H9 (cell line): ENCODE results near the gene GPM6B. TPM values are rescaled to one million over a fixed set of nuclear protein-coding genes. Genes with fewer than 3 reads are reported as not detected.

Experiments used
- DNase-seq: peaks from one replicate; pipeline ENCODE4 v3.0.0-alpha.2; 2017
- H2AFZ ChIP-seq: one replicate; pipeline ENCODE4 v1.6.1; 2013; ENCODE audit warnings: mild to moderate bottlenecking, low read length, control low read depth, moderate library complexity
- H2AK5ac ChIP-seq: 2 replicates; pipeline ENCODE4 v1.6.1; 2013; ENCODE audit warnings: low read length, control low read depth, mixed read lengths; ENCODE audit not compliant: insufficient read length
- H2BK120ac ChIP-seq: one replicate; pipeline ENCODE4 v1.6.1; 2013; ENCODE audit warnings: low read depth, mild to moderate bottlenecking, low read length, control low read depth, inconsistent platforms; ENCODE audit not compliant: poor library complexity, severe bottlenecking
- H2BK12ac ChIP-seq: 2 replicates; pipeline ENCODE4 v1.6.1; 2013; ENCODE audit warnings: low read length, control low read depth, mixed read lengths, low read depth; ENCODE audit not compliant: insufficient read length
- H2BK15ac ChIP-seq: 2 replicates; pipeline ENCODE4 v1.6.1; 2013; ENCODE audit warnings: low read depth, low read length, control low read depth
- H2BK20ac ChIP-seq: one replicate; pipeline ENCODE4 v1.6.1; 2013; ENCODE audit warnings: low read depth, mild to moderate bottlenecking, low read length, control low read depth, inconsistent platforms; ENCODE audit not compliant: poor library complexity, severe bottlenecking
- H2BK5ac ChIP-seq: 2 replicates; pipeline ENCODE4 v1.6.1; 2013; ENCODE audit warnings: low read length, control low read depth, mixed read lengths; ENCODE audit not compliant: insufficient read length
- H3K14ac ChIP-seq: 2 replicates; pipeline ENCODE4 v1.6.1; 2013; ENCODE audit warnings: low read length, control low read depth; ENCODE audit not compliant: insufficient read depth
- H3K18ac ChIP-seq: 2 replicates; pipeline ENCODE4 v1.6.1; 2013; ENCODE audit warnings: low read depth, mild to moderate bottlenecking, mixed read lengths, low read length, control low read depth; ENCODE audit not compliant: insufficient read length
- H3K23ac ChIP-seq: 2 replicates; pipeline ENCODE4 v1.6.1; 2013; ENCODE audit warnings: low read length, control low read depth, mixed read lengths, low read depth; ENCODE audit not compliant: insufficient read length
- H3K23me2 ChIP-seq: 2 replicates; pipeline ENCODE4 v1.6.1; 2013; ENCODE audit warnings: low read depth, mild to moderate bottlenecking, mixed read lengths, low read length, control low read depth; ENCODE audit not compliant: insufficient read length, poor library complexity, severe bottlenecking
- H3K27ac ChIP-seq: 2 replicates; pipeline ENCODE4 v1.5.1; 2013; ENCODE audit warnings: low read length, control low read depth, mixed read lengths, low read depth; ENCODE audit not compliant: insufficient read length
- H3K27me3 ChIP-seq: 2 replicates; pipeline ENCODE4 v1.6.1; 2013; ENCODE audit warnings: low read length, control low read depth, inconsistent platforms; ENCODE audit not compliant: insufficient read depth
- H3K4ac ChIP-seq: 2 replicates; pipeline ENCODE4 v1.6.1; 2013; ENCODE audit warnings: low read depth, mild to moderate bottlenecking, control low read depth, inconsistent platforms, low read length, moderate library complexity
- H3K4me1 ChIP-seq: 2 replicates; pipeline ENCODE4 v1.6.1; 2013; ENCODE audit warnings: low read length, control low read depth, inconsistent platforms; ENCODE audit not compliant: insufficient read depth
- H3K4me2 ChIP-seq: 2 replicates; pipeline ENCODE4 v1.6.1; 2013; ENCODE audit warnings: low read length, control low read depth, mixed read lengths; ENCODE audit not compliant: insufficient read length, insufficient read depth
- H3K56ac ChIP-seq: 2 replicates; pipeline ENCODE4 v1.6.1; 2013; ENCODE audit warnings: low read depth, mild to moderate bottlenecking, mixed read lengths, low read length, control low read depth; ENCODE audit not compliant: insufficient read length
- H3K79me1 ChIP-seq: 2 replicates; pipeline ENCODE4 v1.6.1; 2013; ENCODE audit warnings: low read depth, mild to moderate bottlenecking, moderate library complexity, low read length, control low read depth, inconsistent platforms; ENCODE audit not compliant: insufficient read depth, poor library complexity, severe bottlenecking
- H3K79me2 ChIP-seq: 2 replicates; pipeline ENCODE4 v1.6.1; 2013; ENCODE audit warnings: low read length, control low read depth, inconsistent platforms; ENCODE audit not compliant: insufficient read depth
- H3K9ac ChIP-seq: 2 replicates; pipeline ENCODE4 v1.6.1; 2013; ENCODE audit warnings: low read length, control low read depth, mixed read lengths; ENCODE audit not compliant: insufficient read length; ENCODE audit errors: extremely low read depth
- H3K9me3 ChIP-seq: one replicate; pipeline ENCODE4 v1.6.1; 2013; ENCODE audit warnings: low read depth, low read length, inconsistent platforms; ENCODE audit not compliant: control insufficient read depth
- H3T11ph ChIP-seq: one replicate; pipeline ENCODE4 v1.6.1; 2013; ENCODE audit warnings: mild to moderate bottlenecking, low read length, control low read depth, inconsistent platforms
- H4K20me1 ChIP-seq: one replicate; pipeline ENCODE4 v1.6.1; 2013; ENCODE audit not compliant: control insufficient read depth, insufficient read length, insufficient read depth
- H4K5ac ChIP-seq: 2 replicates; pipeline ENCODE4 v1.6.1; 2013; ENCODE audit warnings: low read depth, mild to moderate bottlenecking, mixed read lengths, low read length, control low read depth; ENCODE audit not compliant: insufficient read length
- H4K8ac ChIP-seq: replicated peaks from 2 replicates; pipeline ENCODE4 v1.6.1; 2013; ENCODE audit warnings: low read length, control low read depth, mixed read lengths, low read depth; ENCODE audit not compliant: insufficient read length
- H4K91ac ChIP-seq: 2 replicates; pipeline ENCODE4 v1.6.1; 2013; ENCODE audit warnings: low read depth, mild to moderate bottlenecking, moderate library complexity, mixed read lengths, low read length, control low read depth; ENCODE audit not compliant: insufficient read length
- H3K27ac Mint-ChIP-seq, 3 experiments: 2 replicates in 2 of 3; 3 replicates in 1 of 3; pipeline ENCODE4 v1.8.0; 2020 to 2021; ENCODE audit warnings: mixed read lengths in 3 of 3, mild to moderate bottlenecking in 1 of 3, moderate library complexity in 1 of 3
- H3K27me3 Mint-ChIP-seq: 2 replicates; pipeline ENCODE4 v1.8.0; 2021; ENCODE audit warnings: low read depth, mild to moderate bottlenecking, moderate library complexity, mixed read lengths
- H3K36me3 Mint-ChIP-seq, 3 experiments: 2 replicates in 2 of 3; 3 replicates in 1 of 3; pipeline ENCODE4 v1.8.0; 2020 to 2021; ENCODE audit warnings: low read depth in 3 of 3, mixed read lengths in 3 of 3; ENCODE audit not compliant: insufficient read depth in 1 of 3
- H3K4me1 Mint-ChIP-seq, 2 experiments: 2 replicates each; pipeline ENCODE4 v1.8.0; 2020; ENCODE audit warnings: mixed read lengths in 2 of 2
- H3K4me3 Mint-ChIP-seq, 2 experiments: 2 replicates in 1 of 2; 3 replicates in 1 of 2; pipeline ENCODE4 v1.8.0; 2020 to 2021; ENCODE audit warnings: mild to moderate bottlenecking in 2 of 2, mixed read lengths in 2 of 2, moderate library complexity in 1 of 2
- H3K9me3 Mint-ChIP-seq, 2 experiments: 2 replicates in 1 of 2; 3 replicates in 1 of 2; pipeline ENCODE4 v1.8.0; 2020; ENCODE audit warnings: mild to moderate bottlenecking in 2 of 2, mixed read lengths in 2 of 2, moderate library complexity in 1 of 2
- CTCF ChIP-seq: fragments of 200-600 bp; sonication (generic); conservative IDR thresholded peaks from 3 replicates; pipeline ENCODE4 v1.8.0; 2021; ENCODE audit warnings: antibody characterized with exemption, mild to moderate bottlenecking
- WGBS: extraction: QIAGEN DNeasy Blood & Tissue Kit; methylation state at CpG from one replicate; pipeline ENCODE4 v1.1.7; 2013; ENCODE audit warnings: missing lambda C conversion rate, low lambda C conversion rate, mixed read lengths; ENCODE audit not compliant: insufficient read length; ENCODE audit errors: extremely low coverage; 5-methylcytosine and 5-hydroxymethylcytosine counted together
- total RNA-seq: library from RNA; stranded (reverse); gene quantifications from 2 replicates; pipeline ENCODE4 v1.2.1, GENCODE V29; 2021

GPM6B gene
- total RNA-seq, 1 experiment from 2014 or later, result 73.9 TPM

- Histone ChIP-seq H3K27me3 (no peaks in the 10 kb centered on the region), H3T11ph (no peak overlapping the region), H2AFZ (no peak overlapping the region), H3K14ac (no peak overlapping the region), H4K20me1 (no peaks in the 10 kb centered on the region), H3K56ac (no peak overlapping the region), H3K4me1 (peaks cover 4% of the 10 kb centered on the region; the same call in 1 of the 2 replicates), H3K9me3 (peaks cover 4% of the 10 kb centered on the region), H4K5ac (no peak overlapping the region), H2BK15ac (no peak overlapping the region; the same call in 1 of the 2 replicates), H2AK5ac (no peak overlapping the region), H3K23me2 (no peaks in the 10 kb centered on the region), H3K79me2 (peaks cover 3% of the 10 kb centered on the region; the same call in 1 of the 2 replicates), H3K9ac (no peak overlapping the region), H2BK12ac (no peak overlapping the region), H3K23ac (no peak overlapping the region), H3K18ac (no peak overlapping the region), H3K79me1 (peaks cover 3% of the 10 kb centered on the region), H3K4ac (no peak overlapping the region), H2BK20ac (no peak overlapping the region), H4K8ac (no peak overlapping the region), H2BK120ac (no peak overlapping the region), H3K4me2 (no peak overlapping the region), H4K91ac (no peak overlapping the region), H3K27ac (no peak overlapping the region), H2BK5ac (no peak overlapping the region)
- Mint-ChIP-seq H3K27ac (no peak overlapping the region; a peak in 1 of 7 replicates), H3K9me3 (peaks cover 42 to 44% of the 10 kb centered on the region in 2 experiments), H3K36me3 (peaks cover 31 to 60% (median 34%) of the 10 kb centered on the region in 3 experiments; a peak in 6 of 7 replicates), H3K4me3 (no peak overlapping the region), H3K27me3 (no peaks in the 10 kb centered on the region; the same call in 1 of the 2 replicates), H3K4me1 (peaks cover 4 to 5% of the 10 kb centered on the region in 2 experiments; a peak in 3 of 4 replicates)
- DNase-seq, result no peak
- no peak for TF ChIP-seq CTCF
- no CpG with 5 or more reads among the region's 6 CpGs for WGBS
Measured at GRCh38 chrX:13825178-13825762, 8.4 kb upstream of the GPM6B start.
